WTC11 (cell line): ENCODE measurements around the gene CATSPER1. TPM values are rescaled to one million over a fixed set of nuclear protein-coding genes. Genes with fewer than 3 reads are reported as not detected.

ENCODE experiments used
- ATAC-seq: fragments of 200-7000 bp; cut with Tn5 transposase; 2 replicates; pipeline ENCODE4 v1.10.0; 2021; ENCODE audit warnings: mild to moderate bottlenecking, moderate library complexity
- CTCF ChIA-PET: fragments of 300-600 bp; sonication (Branson Sonifier 250); formaldehyde crosslinking; loops from one replicate; lab custom pipeline; 2021; ENCODE audit warnings: antibody characterized with exemption; lab: Charles Lee
- POLR2A ChIA-PET: fragments of 350-600 bp; sonication (Branson Sonifier 250); formaldehyde crosslinking; loops from one replicate; lab custom pipeline; 2021; ENCODE audit warnings: antibody characterized with exemption; lab: Charles Lee
- DNase-seq: peaks from one replicate; pipeline ENCODE4 v3.0.0; 2021; ENCODE audit warnings: low spot score
- H3K27ac Mint-ChIP-seq: 2 replicates; pipeline ENCODE4 v1.8.0; 2021; ENCODE audit warnings: mixed read lengths
- H3K27me3 Mint-ChIP-seq: 2 replicates; pipeline ENCODE4 v1.8.0; 2021; ENCODE audit warnings: low read depth, mild to moderate bottlenecking, moderate library complexity, mixed read lengths
- H3K36me3 Mint-ChIP-seq: 2 replicates; pipeline ENCODE4 v1.8.0; 2021; ENCODE audit warnings: mixed read lengths
- H3K4me1 Mint-ChIP-seq: 2 replicates; pipeline ENCODE4 v1.8.0; 2022; ENCODE audit warnings: mixed read lengths
- H3K4me3 Mint-ChIP-seq: 2 replicates; pipeline ENCODE4 v1.8.0; 2021; ENCODE audit warnings: mild to moderate bottlenecking, moderate library complexity, mixed read lengths
- H3K9me3 Mint-ChIP-seq: 2 replicates; pipeline ENCODE4 v1.8.0; 2021; ENCODE audit warnings: mixed read lengths
- ELF4 ChIP-seq: sonication (generic); formaldehyde crosslinking; IDR thresholded peaks from 2 replicates; pipeline ENCODE4 v1.8.1; 2022; ENCODE audit warnings: low read depth, mild to moderate bottlenecking, moderate library complexity, missing genetic modification reagents
- EMX1 ChIP-seq: fragments of 250-450 bp; sonication (Bioruptor Pico); IDR thresholded peaks from 2 replicates; pipeline ENCODE4 v1.8.0; 2021; ENCODE audit warnings: mild to moderate bottlenecking
- FOXK1 ChIP-seq: sonication (generic); formaldehyde crosslinking; IDR thresholded peaks from 2 replicates; pipeline ENCODE4 v1.8.0; 2022; ENCODE audit warnings: mild to moderate bottlenecking, moderate library complexity, missing genetic modification reagents
- FOXP1 ChIP-seq: sonication (generic); formaldehyde crosslinking; IDR thresholded peaks from 2 replicates; pipeline ENCODE4 v1.8.0; 2022; ENCODE audit warnings: missing genetic modification reagents, mild to moderate bottlenecking, moderate library complexity, borderline replicate concordance
- GRHL2 ChIP-seq: fragments of 250-450 bp; sonication (Bioruptor Pico); IDR thresholded peaks from 2 replicates; pipeline ENCODE4 v1.8.0; 2022; ENCODE audit warnings: mild to moderate bottlenecking, moderate library complexity; ENCODE audit not compliant: insufficient replicate concordance, severe bottlenecking
- GTF2I ChIP-seq: fragments of 250-450 bp; sonication (Bioruptor Pico); conservative IDR thresholded peaks from 2 replicates; pipeline ENCODE4 v1.4.0; 2021; ENCODE audit warnings: mild to moderate bottlenecking
- JUN ChIP-seq: sonication (generic); formaldehyde crosslinking; IDR thresholded peaks from 2 replicates; pipeline ENCODE4 v1.8.0; 2023; ENCODE audit warnings: mild to moderate bottlenecking, missing genetic modification reagents
- MXD4 ChIP-seq: fragments of 250-450 bp; sonication (Bioruptor Pico); IDR thresholded peaks from 2 replicates; pipeline ENCODE4 v1.8.0; 2021; ENCODE audit warnings: mild to moderate bottlenecking, moderate library complexity, borderline replicate concordance
- MYBL2 ChIP-seq: sonication (generic); formaldehyde crosslinking; IDR thresholded peaks from 2 replicates; pipeline ENCODE4 v1.8.1; 2023; ENCODE audit warnings: mild to moderate bottlenecking, moderate library complexity, missing genetic modification reagents
- NFATC4 ChIP-seq: fragments of 250-450 bp; sonication (Bioruptor Pico); IDR thresholded peaks from 2 replicates; pipeline ENCODE4 v1.9.0; 2021; ENCODE audit warnings: mild to moderate bottlenecking
- NFYB ChIP-seq: sonication (generic); formaldehyde crosslinking; conservative IDR thresholded peaks from 2 replicates; pipeline ENCODE4 v1.8.0; 2022; ENCODE audit warnings: low read depth, missing genetic modification reagents
- TEAD1 ChIP-seq: sonication (generic); formaldehyde crosslinking; IDR thresholded peaks from 2 replicates; pipeline ENCODE4 v1.8.0; 2022; ENCODE audit warnings: mild to moderate bottlenecking, missing genetic modification reagents
- ZNF219 ChIP-seq: sonication (generic); formaldehyde crosslinking; IDR thresholded peaks from 2 replicates; pipeline ENCODE4 v1.8.0; 2023; ENCODE audit warnings: missing genetic modification reagents, mild to moderate bottlenecking, borderline replicate concordance
- ZNF232 ChIP-seq: sonication (generic); formaldehyde crosslinking; IDR thresholded peaks from 2 replicates; pipeline ENCODE4 v1.8.0; 2022; ENCODE audit warnings: mild to moderate bottlenecking, missing genetic modification reagents
- total RNA-seq: library from RNA; stranded (reverse); gene quantifications from 3 replicates; pipeline ENCODE4 v1.2.3, GENCODE V29; 2021
- TF ChIP-seq, protein P1 (sequence below): fragments of 200-600 bp; IDR thresholded peaks from 2 replicates; pipeline ENCODE4 v1.8.0; 2022; ENCODE audit warnings: antibody characterized with exemption
- TF ChIP-seq, protein P2 (sequence below): fragments of 250-450 bp; sonication (Bioruptor Pico); IDR thresholded peaks from 2 replicates; pipeline ENCODE4 v1.9.0; 2021; ENCODE audit warnings: mild to moderate bottlenecking
- TF ChIP-seq, protein P3 (sequence below): sonication (generic); formaldehyde crosslinking; conservative IDR thresholded peaks from 2 replicates; pipeline ENCODE4 v1.8.1; 2022; ENCODE audit warnings: mild to moderate bottlenecking, missing genetic modification reagents
- TF ChIP-seq, protein P4 (sequence below): sonication (generic); formaldehyde crosslinking; IDR thresholded peaks from 2 replicates; pipeline ENCODE4 v1.8.0; 2022; ENCODE audit warnings: mild to moderate bottlenecking, missing genetic modification reagents
- TF ChIP-seq, protein P5 (sequence below): sonication (generic); formaldehyde crosslinking; IDR thresholded peaks from 2 replicates; pipeline ENCODE4 v1.8.0; 2022; ENCODE audit warnings: mild to moderate bottlenecking, missing genetic modification reagents
- TF ChIP-seq, protein P6 (sequence below): sonication (generic); formaldehyde crosslinking; IDR thresholded peaks from 2 replicates; pipeline ENCODE4 v1.8.1; 2022; ENCODE audit warnings: low read depth, mild to moderate bottlenecking, moderate library complexity, missing genetic modification reagents, borderline replicate concordance
- TF ChIP-seq, protein P7 (sequence below): sonication (generic); formaldehyde crosslinking; IDR thresholded peaks from 2 replicates; pipeline ENCODE4 v1.8.1; 2022; ENCODE audit warnings: mild to moderate bottlenecking, moderate library complexity, missing genetic modification reagents
- TF ChIP-seq, protein P8 (sequence below): sonication (generic); formaldehyde crosslinking; IDR thresholded peaks from 2 replicates; pipeline ENCODE4 v1.8.0; 2023; ENCODE audit warnings: mild to moderate bottlenecking, missing genetic modification reagents
- TF ChIP-seq, protein P9 (sequence below): fragments of 250-450 bp; sonication (Bioruptor Pico); IDR thresholded peaks from 2 replicates; pipeline ENCODE4 v1.9.0; 2021; ENCODE audit warnings: mild to moderate bottlenecking, borderline replicate concordance

CATSPER1 gene
- total RNA-seq, 1 experiment from 2014 or later, result not detected

DNA sequence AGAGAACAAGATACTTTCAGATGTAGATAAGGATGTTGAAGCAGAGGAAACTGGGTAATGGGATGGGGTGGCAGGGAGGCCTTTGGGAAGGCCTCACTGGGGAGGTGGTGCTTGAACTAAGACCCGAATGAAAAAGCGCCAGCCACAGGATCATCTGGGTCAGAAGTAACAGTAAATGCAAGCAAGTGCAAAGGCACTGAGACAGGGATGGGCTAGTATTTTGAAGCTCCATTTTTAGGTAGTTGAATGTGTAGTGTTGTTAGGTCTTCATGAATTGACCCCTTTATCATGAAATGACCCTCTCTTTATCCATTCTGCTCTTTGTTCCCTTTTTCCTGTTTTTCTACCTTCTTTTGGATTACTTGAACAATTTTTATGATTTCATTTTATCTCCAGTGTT lies 37.6 kb upstream of the CATSPER1 start (continued):
- TF ChIP-seq, protein P1, sequence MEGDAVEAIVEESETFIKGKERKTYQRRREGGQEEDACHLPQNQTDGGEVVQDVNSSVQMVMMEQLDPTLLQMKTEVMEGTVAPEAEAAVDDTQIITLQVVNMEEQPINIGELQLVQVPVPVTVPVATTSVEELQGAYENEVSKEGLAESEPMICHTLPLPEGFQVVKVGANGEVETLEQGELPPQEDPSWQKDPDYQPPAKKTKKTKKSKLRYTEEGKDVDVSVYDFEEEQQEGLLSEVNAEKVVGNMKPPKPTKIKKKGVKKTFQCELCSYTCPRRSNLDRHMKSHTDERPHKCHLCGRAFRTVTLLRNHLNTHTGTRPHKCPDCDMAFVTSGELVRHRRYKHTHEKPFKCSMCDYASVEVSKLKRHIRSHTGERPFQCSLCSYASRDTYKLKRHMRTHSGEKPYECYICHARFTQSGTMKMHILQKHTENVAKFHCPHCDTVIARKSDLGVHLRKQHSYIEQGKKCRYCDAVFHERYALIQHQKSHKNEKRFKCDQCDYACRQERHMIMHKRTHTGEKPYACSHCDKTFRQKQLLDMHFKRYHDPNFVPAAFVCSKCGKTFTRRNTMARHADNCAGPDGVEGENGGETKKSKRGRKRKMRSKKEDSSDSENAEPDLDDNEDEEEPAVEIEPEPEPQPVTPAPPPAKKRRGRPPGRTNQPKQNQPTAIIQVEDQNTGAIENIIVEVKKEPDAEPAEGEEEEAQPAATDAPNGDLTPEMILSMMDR, result no peak
- TF ChIP-seq, protein P2, sequence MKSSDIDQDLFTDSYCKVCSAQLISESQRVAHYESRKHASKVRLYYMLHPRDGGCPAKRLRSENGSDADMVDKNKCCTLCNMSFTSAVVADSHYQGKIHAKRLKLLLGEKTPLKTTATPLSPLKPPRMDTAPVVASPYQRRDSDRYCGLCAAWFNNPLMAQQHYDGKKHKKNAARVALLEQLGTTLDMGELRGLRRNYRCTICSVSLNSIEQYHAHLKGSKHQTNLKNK, result no peak
- TF ChIP-seq FOXK1 (CRISPR knock-in tag) (no peak), EMX1 (no peak), MXD4 (CRISPR knock-in tag) (no peak), ZNF232 (CRISPR knock-in tag) (no peak), MYBL2 (no peak), TEAD1 (CRISPR knock-in tag) (no peak), NFYB (CRISPR knock-in tag) (no peak)
- TF ChIP-seq, protein P3, sequence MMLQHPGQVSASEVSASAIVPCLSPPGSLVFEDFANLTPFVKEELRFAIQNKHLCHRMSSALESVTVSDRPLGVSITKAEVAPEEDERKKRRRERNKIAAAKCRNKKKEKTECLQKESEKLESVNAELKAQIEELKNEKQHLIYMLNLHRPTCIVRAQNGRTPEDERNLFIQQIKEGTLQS (CRISPR knock-in tag), result no peak
- TF ChIP-seq, protein P4, sequence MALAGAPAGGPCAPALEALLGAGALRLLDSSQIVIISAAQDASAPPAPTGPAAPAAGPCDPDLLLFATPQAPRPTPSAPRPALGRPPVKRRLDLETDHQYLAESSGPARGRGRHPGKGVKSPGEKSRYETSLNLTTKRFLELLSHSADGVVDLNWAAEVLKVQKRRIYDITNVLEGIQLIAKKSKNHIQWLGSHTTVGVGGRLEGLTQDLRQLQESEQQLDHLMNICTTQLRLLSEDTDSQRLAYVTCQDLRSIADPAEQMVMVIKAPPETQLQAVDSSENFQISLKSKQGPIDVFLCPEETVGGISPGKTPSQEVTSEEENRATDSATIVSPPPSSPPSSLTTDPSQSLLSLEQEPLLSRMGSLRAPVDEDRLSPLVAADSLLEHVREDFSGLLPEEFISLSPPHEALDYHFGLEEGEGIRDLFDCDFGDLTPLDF, result no peak
- TF ChIP-seq, protein P5, sequence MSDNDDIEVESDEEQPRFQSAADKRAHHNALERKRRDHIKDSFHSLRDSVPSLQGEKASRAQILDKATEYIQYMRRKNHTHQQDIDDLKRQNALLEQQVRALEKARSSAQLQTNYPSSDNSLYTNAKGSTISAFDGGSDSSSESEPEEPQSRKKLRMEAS (CRISPR knock-in tag), result no peak
- TF ChIP-seq, protein P6, sequence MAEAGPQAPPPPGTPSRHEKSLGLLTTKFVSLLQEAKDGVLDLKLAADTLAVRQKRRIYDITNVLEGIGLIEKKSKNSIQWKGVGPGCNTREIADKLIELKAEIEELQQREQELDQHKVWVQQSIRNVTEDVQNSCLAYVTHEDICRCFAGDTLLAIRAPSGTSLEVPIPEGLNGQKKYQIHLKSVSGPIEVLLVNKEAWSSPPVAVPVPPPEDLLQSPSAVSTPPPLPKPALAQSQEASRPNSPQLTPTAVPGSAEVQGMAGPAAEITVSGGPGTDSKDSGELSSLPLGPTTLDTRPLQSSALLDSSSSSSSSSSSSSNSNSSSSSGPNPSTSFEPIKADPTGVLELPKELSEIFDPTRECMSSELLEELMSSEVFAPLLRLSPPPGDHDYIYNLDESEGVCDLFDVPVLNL (CRISPR knock-in tag), result no peak
- TF ChIP-seq, protein P7, sequence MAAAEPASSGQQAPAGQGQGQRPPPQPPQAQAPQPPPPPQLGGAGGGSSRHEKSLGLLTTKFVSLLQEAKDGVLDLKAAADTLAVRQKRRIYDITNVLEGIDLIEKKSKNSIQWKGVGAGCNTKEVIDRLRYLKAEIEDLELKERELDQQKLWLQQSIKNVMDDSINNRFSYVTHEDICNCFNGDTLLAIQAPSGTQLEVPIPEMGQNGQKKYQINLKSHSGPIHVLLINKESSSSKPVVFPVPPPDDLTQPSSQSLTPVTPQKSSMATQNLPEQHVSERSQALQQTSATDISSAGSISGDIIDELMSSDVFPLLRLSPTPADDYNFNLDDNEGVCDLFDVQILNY, result no peak
- TF ChIP-seq, protein P8, sequence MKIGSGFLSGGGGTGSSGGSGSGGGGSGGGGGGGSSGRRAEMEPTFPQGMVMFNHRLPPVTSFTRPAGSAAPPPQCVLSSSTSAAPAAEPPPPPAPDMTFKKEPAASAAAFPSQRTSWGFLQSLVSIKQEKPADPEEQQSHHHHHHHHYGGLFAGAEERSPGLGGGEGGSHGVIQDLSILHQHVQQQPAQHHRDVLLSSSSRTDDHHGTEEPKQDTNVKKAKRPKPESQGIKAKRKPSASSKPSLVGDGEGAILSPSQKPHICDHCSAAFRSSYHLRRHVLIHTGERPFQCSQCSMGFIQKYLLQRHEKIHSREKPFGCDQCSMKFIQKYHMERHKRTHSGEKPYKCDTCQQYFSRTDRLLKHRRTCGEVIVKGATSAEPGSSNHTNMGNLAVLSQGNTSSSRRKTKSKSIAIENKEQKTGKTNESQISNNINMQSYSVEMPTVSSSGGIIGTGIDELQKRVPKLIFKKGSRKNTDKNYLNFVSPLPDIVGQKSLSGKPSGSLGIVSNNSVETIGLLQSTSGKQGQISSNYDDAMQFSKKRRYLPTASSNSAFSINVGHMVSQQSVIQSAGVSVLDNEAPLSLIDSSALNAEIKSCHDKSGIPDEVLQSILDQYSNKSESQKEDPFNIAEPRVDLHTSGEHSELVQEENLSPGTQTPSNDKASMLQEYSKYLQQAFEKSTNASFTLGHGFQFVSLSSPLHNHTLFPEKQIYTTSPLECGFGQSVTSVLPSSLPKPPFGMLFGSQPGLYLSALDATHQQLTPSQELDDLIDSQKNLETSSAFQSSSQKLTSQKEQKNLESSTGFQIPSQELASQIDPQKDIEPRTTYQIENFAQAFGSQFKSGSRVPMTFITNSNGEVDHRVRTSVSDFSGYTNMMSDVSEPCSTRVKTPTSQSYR (CRISPR knock-in tag), result no peak
- TF ChIP-seq, all 79 proteins: peak for 0

DNA sequence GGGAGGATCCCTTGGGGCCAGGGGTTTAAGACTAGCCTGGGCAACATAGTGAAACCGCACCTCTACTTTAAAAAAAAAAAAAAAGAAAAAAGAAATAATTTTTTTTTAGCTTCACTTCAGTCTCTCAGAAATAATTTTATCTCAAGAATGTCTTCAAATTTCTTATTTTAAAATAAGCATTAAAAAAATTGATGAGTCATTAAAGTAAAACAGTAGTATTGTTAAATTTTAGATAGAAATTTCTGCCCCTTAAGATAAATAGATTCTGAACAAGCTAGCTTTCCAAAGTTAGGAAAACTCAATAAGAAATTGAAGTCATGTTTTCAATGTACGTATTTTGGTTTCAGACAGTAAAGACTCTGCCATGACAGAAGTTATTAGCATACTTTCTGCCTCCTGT lies 36.1 kb upstream of the CATSPER1 start:
- CTCF ChIA-PET, result interaction anchor here (1.7 kb wide), 1 partner anchor 40 kb away, joined by 3 read pairs; no protein-coding TSS in a partner anchor
- DNase-seq (no peak), ATAC-seq (no peak)
- Mint-ChIP-seq H3K36me3 (peaks cover 90% of the 10 kb centered on the region), H3K4me3 (no peak overlapping the region), H3K27me3 (no peaks in the 10 kb centered on the region), H3K9me3 (0 out of 2 replicates have a peak, but pooled peaks cover 3% of the 10 kb centered on the region), H3K27ac (no peak overlapping the region), H3K4me1 (no peaks in the 10 kb centered on the region)
- POLR2A ChIA-PET, result no interaction called here
- no peak for TF ChIP-seq JUN (CRISPR knock-in tag)
- TF ChIP-seq FOXP1 (CRISPR knock-in tag), result no peak
- no peak for TF ChIP-seq GTF2I
- no peak for TF ChIP-seq NFYB (CRISPR knock-in tag)
- TF ChIP-seq ELF4 (CRISPR knock-in tag), result no peak
- no peak for TF ChIP-seq GRHL2 (CRISPR knock-in tag)
- TF ChIP-seq, protein P4, result no peak
- no peak for TF ChIP-seq NFATC4 (CRISPR knock-in tag)
- no peak for TF ChIP-seq ZNF219
- TF ChIP-seq, protein P9, sequence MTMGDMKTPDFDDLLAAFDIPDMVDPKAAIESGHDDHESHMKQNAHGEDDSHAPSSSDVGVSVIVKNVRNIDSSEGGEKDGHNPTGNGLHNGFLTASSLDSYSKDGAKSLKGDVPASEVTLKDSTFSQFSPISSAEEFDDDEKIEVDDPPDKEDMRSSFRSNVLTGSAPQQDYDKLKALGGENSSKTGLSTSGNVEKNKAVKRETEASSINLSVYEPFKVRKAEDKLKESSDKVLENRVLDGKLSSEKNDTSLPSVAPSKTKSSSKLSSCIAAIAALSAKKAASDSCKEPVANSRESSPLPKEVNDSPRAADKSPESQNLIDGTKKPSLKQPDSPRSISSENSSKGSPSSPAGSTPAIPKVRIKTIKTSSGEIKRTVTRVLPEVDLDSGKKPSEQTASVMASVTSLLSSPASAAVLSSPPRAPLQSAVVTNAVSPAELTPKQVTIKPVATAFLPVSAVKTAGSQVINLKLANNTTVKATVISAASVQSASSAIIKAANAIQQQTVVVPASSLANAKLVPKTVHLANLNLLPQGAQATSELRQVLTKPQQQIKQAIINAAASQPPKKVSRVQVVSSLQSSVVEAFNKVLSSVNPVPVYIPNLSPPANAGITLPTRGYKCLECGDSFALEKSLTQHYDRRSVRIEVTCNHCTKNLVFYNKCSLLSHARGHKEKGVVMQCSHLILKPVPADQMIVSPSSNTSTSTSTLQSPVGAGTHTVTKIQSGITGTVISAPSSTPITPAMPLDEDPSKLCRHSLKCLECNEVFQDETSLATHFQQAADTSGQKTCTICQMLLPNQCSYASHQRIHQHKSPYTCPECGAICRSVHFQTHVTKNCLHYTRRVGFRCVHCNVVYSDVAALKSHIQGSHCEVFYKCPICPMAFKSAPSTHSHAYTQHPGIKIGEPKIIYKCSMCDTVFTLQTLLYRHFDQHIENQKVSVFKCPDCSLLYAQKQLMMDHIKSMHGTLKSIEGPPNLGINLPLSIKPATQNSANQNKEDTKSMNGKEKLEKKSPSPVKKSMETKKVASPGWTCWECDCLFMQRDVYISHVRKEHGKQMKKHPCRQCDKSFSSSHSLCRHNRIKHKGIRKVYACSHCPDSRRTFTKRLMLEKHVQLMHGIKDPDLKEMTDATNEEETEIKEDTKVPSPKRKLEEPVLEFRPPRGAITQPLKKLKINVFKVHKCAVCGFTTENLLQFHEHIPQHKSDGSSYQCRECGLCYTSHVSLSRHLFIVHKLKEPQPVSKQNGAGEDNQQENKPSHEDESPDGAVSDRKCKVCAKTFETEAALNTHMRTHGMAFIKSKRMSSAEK (CRISPR knock-in tag), result no peak
